H1 (cell line): ENCODE results near the gene PLEKHA5. TPM values are rescaled to one million over a fixed set of nuclear protein-coding genes. Genes with fewer than 3 reads are reported as not detected.

ENCODE experiments used
- CBX5 ChIP-seq: fragments of 300-800, 300-1000 bp; sonication (generic); IDR thresholded peaks from 2 replicates; pipeline ENCODE4 v1.7.1; 2016; ENCODE audit warnings: antibody characterized with exemption, low read length, low read depth
- CHD7 ChIP-seq: fragments of 300-600 bp; sonication (generic); IDR thresholded peaks from 2 replicates; pipeline ENCODE4 v1.7.1; 2012; ENCODE audit warnings: low read length, moderate library complexity, mild to moderate bottlenecking, inconsistent platforms; ENCODE audit not compliant: insufficient replicate concordance
- GABPA ChIP-seq: IDR thresholded peaks from 2 replicates; pipeline ENCODE4 v1.6.1; 2011; ENCODE audit warnings: mild to moderate bottlenecking, low read length, moderate library complexity, borderline replicate concordance; ENCODE audit not compliant: insufficient read depth
- PHF8 ChIP-seq: fragments of 200-600 bp; sonication (generic); conservative IDR thresholded peaks from 2 replicates; pipeline ENCODE4 v1.7.1; 2012; ENCODE audit warnings: low read depth, mild to moderate bottlenecking, inconsistent platforms, low read length, moderate library complexity
- SUZ12 ChIP-seq: fragments of 200-600 bp; sonication (generic); IDR thresholded peaks from 2 replicates; pipeline ENCODE4 v1.6.1; 2012; ENCODE audit warnings: mild to moderate bottlenecking, inconsistent platforms, low read length, moderate library complexity, mixed read lengths
- polyA plus RNA-seq, 7 experiments: library from polyadenylated mRNA; depleted of rRNA in 3 of 7; stranded (reverse) in 5 of 7; unstranded in 2 of 7; fragments of >200 nt in 5 of 7; fragments of 200-250 nt in 2 of 7; gene quantifications; 1 replicate in 5 of 7; 2 replicates in 1 of 7; 4 replicates in 1 of 7; pipeline versions ENCODE4 v1.2.1 to v1.2.3, GENCODE V29; 2011 to 2013; ENCODE audit warnings: missing spikeins in 2 of 7, mixed read lengths in 2 of 7
- total RNA-seq: library from RNA; stranded (reverse); fragmentation: NEBNext Ultra II Directional; extraction: Animal tissue kit (Norgen Biotek cat#: 25700); gene quantifications from 2 replicates; pipeline ENCODE4 v1.2.1, GENCODE V29; 2021

Gene PLEKHA5
- total and polyA plus RNA-seq, 2 of the 8 experiments (the other 6 are each of a cell fraction or from before 2014, with no cell fraction given): 17.2 to 66.1 TPM

DNA sequence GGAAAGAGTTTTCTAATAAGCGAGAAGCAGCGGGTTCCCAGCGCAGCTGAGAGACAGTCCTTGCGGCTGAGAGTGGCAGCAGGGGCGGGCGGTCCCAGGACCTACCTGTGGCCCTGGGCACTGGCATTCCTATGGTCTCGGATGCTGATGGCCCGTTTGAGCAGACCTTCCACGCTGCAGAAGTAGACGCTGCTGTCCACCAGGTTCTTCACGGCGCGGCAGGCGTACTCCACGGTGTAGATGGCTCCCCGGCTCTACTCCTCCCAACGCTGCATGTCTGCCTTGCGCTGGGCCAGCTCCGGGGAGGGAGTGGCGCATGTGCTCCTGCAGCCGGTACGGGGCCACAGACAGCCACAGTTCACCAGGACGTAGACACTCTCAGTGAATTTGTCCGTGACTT is 21.8 kb upstream of the PLEKHA5 start (continued):
- TF ChIP-seq CHD7 (no peak), CBX5 (no peak), SUZ12 (no peak), GABPA (no peak), PHF8 (no peak)
- TF ChIP-seq, all 59 proteins: peak for 0
